CD4-positive, alpha-beta T cell treated with Interleukin-2 at 100 ng/mL for 4 hours (primary cell): ENCODE data around the gene INPP5A.
"Not testable (repeated sequence)": the region's sequence is repeated elsewhere in the genome, so short reads cannot be mapped to it uniquely, and the experiment has no call there.

Experiments used
- DNase-seq: peaks from one replicate; pipeline ENCODE4 v3.0.0-alpha.2; 2020; ENCODE audit warnings: low spot score

The INPP5A gene

GRCh38 chr10:132815168-132815857, 277.7 kb downstream of the INPP5A start:
- DNase-seq = no peak

- no peak for DNase-seq
Measured at GRCh38 chr10:132816718-132817117, 279.1 kb downstream of the INPP5A start.

- no peak for DNase-seq
Measured at GRCh38 chr10:132817701-132818211, 280.2 kb downstream of the INPP5A start.

- DNase-seq = no peak
Measured at GRCh38 chr10:132820056-132820455, 282.5 kb downstream of the INPP5A start.

GRCh38 chr10:132825783-132826523, 288.4 kb downstream of the INPP5A start:
- DNase-seq = not testable (repeated sequence)

GRCh38 chr10:132826524-132827422, 289.2 kb downstream of the INPP5A start:
- no peak for DNase-seq

- DNase-seq = no peak
Measured at GRCh38 chr10:132827423-132827789, 289.8 kb downstream of the INPP5A start.

GRCh38 chr10:132827861-132828539, 290.4 kb downstream of the INPP5A start:
- DNase-seq = no peak

GRCh38 chr10:132828681-132829080, 291.1 kb downstream of the INPP5A start:
- DNase-seq = no peak

GRCh38 chr10:132829403-132829802, 291.8 kb downstream of the INPP5A start:
- no peak for DNase-seq

- DNase-seq = no peak
Measured at GRCh38 chr10:132832186-132832969, 294.8 kb downstream of the INPP5A start.
